Measurements from ENCODE around the gene MLX. TPM values are rescaled to one million over a fixed set of nuclear protein-coding genes. Genes with fewer than 3 reads are reported as not detected.

The MLX gene
- total RNA-seq, 1 experiment from 2014 or later = 33.7 TPM

DNA sequence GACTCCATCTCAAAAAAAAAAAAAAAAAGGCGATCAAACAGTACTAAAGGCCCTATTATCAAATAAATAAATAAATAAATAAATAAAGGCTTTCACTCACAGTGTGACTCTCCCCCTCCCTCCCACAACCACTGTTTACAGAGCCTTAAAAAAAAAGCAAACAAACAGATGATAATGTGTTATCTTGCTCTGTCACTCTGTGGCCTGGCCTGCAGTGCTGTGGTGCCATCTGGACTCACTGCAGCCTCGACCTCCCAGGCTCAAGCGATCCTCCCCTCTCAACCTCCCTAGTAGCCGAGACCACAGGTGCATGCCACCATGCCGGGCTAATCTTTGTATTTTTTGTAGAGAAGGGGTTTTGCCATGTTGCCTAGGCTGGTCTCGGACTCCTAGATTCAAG is 39.0 kb upstream of the MLX start:
- no TSS peak for BruUV-seq (replicated peaks)
- no peak for DNase-seq (ENCODE audit: low spot score)
- H3K36me3 ChIP-seq (ENCODE audit: insufficient read depth, low read length, poor library complexity, severe bottlenecking) = no peaks in the 10 kb centered on the region
- ChIA-PET POLR2A (ENCODE audit: low non-redundant PET) (no interaction called here), CTCF (interaction anchor here (0.6 to 1.1 kb wide), 6 partner anchors 10 to 215 kb away, joined by 3 to 16 read pairs (median 4); no protein-coding TSS in a partner anchor)
- intact Hi-C loops (cut with micrococcal nuclease; ENCODE audit: unreplicated experiment) = loop anchor here (10.0 kb wide), 1 partner anchor 213 kb away; no protein-coding TSS in a partner anchor
- H3K27me3 ChIP-seq (replicated peaks; ENCODE audit: insufficient read depth, low read depth, low read length, poor library complexity) = no peaks in the 10 kb centered on the region
- no peak overlapping the region for H3K27ac ChIP-seq (ENCODE audit: low read depth, low read length, poor library complexity, severe bottlenecking)
- no peak overlapping the region for H3K4me3 ChIP-seq (ENCODE audit: low read depth, low read length, poor library complexity, severe bottlenecking)
- H3K9me3 ChIP-seq (ENCODE audit: low read depth, low read length, poor library complexity, severe bottlenecking) = no peaks in the 10 kb centered on the region
- no peak for TF ChIP-seq EZH2 (IDR thresholded peaks at IDR 0.05; ENCODE audit: borderline replicate concordance, low read depth, low read length, poor library complexity, severe bottlenecking)
- TF ChIP-seq, protein P1, sequence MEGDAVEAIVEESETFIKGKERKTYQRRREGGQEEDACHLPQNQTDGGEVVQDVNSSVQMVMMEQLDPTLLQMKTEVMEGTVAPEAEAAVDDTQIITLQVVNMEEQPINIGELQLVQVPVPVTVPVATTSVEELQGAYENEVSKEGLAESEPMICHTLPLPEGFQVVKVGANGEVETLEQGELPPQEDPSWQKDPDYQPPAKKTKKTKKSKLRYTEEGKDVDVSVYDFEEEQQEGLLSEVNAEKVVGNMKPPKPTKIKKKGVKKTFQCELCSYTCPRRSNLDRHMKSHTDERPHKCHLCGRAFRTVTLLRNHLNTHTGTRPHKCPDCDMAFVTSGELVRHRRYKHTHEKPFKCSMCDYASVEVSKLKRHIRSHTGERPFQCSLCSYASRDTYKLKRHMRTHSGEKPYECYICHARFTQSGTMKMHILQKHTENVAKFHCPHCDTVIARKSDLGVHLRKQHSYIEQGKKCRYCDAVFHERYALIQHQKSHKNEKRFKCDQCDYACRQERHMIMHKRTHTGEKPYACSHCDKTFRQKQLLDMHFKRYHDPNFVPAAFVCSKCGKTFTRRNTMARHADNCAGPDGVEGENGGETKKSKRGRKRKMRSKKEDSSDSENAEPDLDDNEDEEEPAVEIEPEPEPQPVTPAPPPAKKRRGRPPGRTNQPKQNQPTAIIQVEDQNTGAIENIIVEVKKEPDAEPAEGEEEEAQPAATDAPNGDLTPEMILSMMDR (conservative IDR thresholded peaks at IDR 0.05; ENCODE audit: low read depth, low read length) = no peak
- H3K4me1 ChIP-seq (ENCODE audit: insufficient read depth, low read length, poor library complexity, severe bottlenecking) = no peaks in the 10 kb centered on the region

DNA sequence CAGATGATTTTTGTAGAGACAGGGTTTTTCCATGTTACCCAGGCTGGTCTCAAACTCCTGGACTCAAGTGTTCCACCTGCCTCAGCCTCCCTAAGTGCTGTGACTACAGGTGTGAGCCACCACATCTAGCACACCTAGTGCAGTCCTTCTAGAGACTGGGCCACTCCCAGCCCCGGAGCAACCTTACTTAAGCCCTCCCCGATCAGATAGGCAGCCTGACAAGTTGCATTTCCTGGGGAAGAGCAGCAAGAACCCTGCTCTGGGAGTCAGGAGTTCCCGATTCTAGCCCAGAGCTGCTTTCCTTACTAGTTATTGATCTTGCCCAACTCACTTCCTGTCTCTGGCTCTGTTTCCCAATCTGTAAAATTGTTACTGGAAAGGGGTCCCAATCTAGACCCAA is 37.8 kb upstream of the MLX start:
- no TSS peak for BruUV-seq (replicated peaks)
- Histone ChIP-seq H3K27ac (ENCODE audit: low read depth, low read length, poor library complexity, severe bottlenecking) (no peak overlapping the region), H3K27me3 (replicated peaks; ENCODE audit: insufficient read depth, low read depth, low read length, poor library complexity) (no peaks in the 10 kb centered on the region), H3K4me1 (ENCODE audit: insufficient read depth, low read length, poor library complexity, severe bottlenecking) (no peaks in the 10 kb centered on the region), H3K9me3 (ENCODE audit: low read depth, low read length, poor library complexity, severe bottlenecking) (no peaks in the 10 kb centered on the region), H3K36me3 (ENCODE audit: insufficient read depth, low read length, poor library complexity, severe bottlenecking) (no peaks in the 10 kb centered on the region), H3K4me3 (ENCODE audit: low read depth, low read length, poor library complexity, severe bottlenecking) (no peak overlapping the region)
- ChIA-PET CTCF (no interaction called here), POLR2A (ENCODE audit: low non-redundant PET) (no interaction called here)
- TF ChIP-seq, protein P1 (conservative IDR thresholded peaks at IDR 0.05; ENCODE audit: low read depth, low read length) = no peak
- DNase-seq (ENCODE audit: low spot score) = no peak
- intact Hi-C loops (cut with micrococcal nuclease; ENCODE audit: unreplicated experiment) = loop anchor here (10.0 kb wide), 1 partner anchor 214 kb away; no protein-coding TSS in a partner anchor

DNA sequence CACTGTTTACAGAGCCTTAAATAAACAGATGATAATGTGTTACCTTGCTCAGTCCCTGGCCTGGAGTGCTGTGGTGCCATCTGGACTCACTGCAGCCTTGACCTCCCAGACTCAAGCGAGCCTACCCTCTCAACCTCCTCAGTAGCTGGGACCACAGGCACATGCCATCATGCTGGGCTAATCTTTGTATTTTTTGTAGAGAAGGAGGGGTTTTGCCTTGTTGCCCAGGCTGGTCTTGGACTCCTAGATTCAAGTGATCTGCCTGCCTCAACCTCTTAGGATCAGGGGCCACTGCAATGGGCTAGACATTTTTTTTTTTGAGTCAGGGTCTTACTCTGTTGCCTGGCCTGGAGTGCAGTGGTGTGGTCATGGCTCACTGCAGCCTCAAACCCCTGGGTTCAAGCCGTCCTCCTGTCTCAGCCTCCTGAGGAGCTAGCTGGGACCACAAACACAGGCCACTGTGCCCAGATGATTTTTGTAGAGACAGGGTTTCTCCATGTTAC is 35.9 kb upstream of the MLX start:
- BruUV-seq (replicated peaks) = no TSS peak
- TF ChIP-seq, protein P1 (conservative IDR thresholded peaks at IDR 0.05; ENCODE audit: low read depth, low read length) = no peak
- no peak for TF ChIP-seq EZH2 (IDR thresholded peaks at IDR 0.05; ENCODE audit: borderline replicate concordance, low read depth, low read length, poor library complexity, severe bottlenecking)
- Histone ChIP-seq H3K4me3 (ENCODE audit: low read depth, low read length, poor library complexity, severe bottlenecking) (no peak overlapping the region), H3K9me3 (ENCODE audit: low read depth, low read length, poor library complexity, severe bottlenecking) (no peaks in the 10 kb centered on the region), H3K27me3 (replicated peaks; ENCODE audit: insufficient read depth, low read depth, low read length, poor library complexity) (no peaks in the 10 kb centered on the region), H3K36me3 (ENCODE audit: insufficient read depth, low read length, poor library complexity, severe bottlenecking) (no peaks in the 10 kb centered on the region), H3K27ac (ENCODE audit: low read depth, low read length, poor library complexity, severe bottlenecking) (no peak overlapping the region), H3K4me1 (ENCODE audit: insufficient read depth, low read length, poor library complexity, severe bottlenecking) (no peaks in the 10 kb centered on the region)
- CTCF ChIA-PET = interaction anchor here (0.6 to 0.7 kb wide), 2 partner anchors 149 to 506 kb away, joined by 4 to 5 read pairs; no protein-coding TSS in a partner anchor
- intact Hi-C loops (cut with micrococcal nuclease; ENCODE audit: unreplicated experiment) = no loop called here
- no peak for DNase-seq (ENCODE audit: low spot score)
- POLR2A ChIA-PET (ENCODE audit: low non-redundant PET) = no interaction called here
